Measurements from ENCODE around the gene PMCH. TPM values are rescaled to one million over a fixed set of nuclear protein-coding genes. Genes with fewer than 3 reads are reported as not detected.

PMCH gene
- total and polyA plus RNA-seq, 10 of the 15 experiments (the other 5 are each of a cell fraction or from before 2014, with no cell fraction given): 0.35 to 2.1 (median 0.83) TPM; not detected in 4

DNA sequence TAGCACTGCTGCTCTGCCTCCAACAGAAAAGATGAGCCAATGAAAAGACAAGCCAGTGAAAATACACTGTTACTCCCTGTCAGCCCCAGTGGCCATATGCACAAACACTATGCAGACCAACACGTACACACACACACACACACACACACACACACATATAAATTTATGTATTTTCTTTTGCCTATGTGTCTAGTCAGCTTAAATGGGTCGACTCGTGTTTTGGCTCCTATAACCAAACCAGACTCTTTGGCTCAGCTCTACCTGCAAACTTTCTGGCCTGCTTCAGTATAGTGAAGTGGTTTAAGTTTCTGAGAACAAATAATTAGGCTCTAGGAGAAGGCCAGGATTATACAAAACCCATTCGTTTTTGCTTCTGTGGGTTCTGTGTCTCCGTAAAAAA, 30.3 kb upstream of the PMCH start (continued):
- TF ChIP-seq, protein P1, sequence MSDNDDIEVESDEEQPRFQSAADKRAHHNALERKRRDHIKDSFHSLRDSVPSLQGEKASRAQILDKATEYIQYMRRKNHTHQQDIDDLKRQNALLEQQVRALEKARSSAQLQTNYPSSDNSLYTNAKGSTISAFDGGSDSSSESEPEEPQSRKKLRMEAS (IDR thresholded peaks at IDR 0.05; ENCODE audit: low read depth, low read length): no peak
- TF ChIP-seq HCFC1 (IDR thresholded peaks at IDR 0.05; ENCODE audit: low read length): no peak
- TF ChIP-seq CBX3 (IDR thresholded peaks at IDR 0.05; ENCODE audit: borderline replicate concordance, low read depth): no peak
- TF ChIP-seq E4F1 (IDR thresholded peaks at IDR 0.05; ENCODE audit: borderline replicate concordance, partially characterized antibody): no peak
- TF ChIP-seq, protein P2, sequence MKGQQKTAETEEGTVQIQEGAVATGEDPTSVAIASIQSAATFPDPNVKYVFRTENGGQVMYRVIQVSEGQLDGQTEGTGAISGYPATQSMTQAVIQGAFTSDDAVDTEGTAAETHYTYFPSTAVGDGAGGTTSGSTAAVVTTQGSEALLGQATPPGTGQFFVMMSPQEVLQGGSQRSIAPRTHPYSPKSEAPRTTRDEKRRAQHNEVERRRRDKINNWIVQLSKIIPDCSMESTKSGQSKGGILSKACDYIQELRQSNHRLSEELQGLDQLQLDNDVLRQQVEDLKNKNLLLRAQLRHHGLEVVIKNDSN (IDR thresholded peaks at IDR 0.05; ENCODE audit: borderline replicate concordance, extremely low read length, insufficient read depth, low read depth, low read length): no peak
- no peak for TF ChIP-seq ZBTB11 (CRISPR knock-in tag; IDR thresholded peaks at IDR 0.05)
- no peak for TF ChIP-seq POLR2A (IDR thresholded peaks at IDR 0.05; ENCODE audit: low read depth, low read length)
- no peak for TF ChIP-seq EGR1 (IDR thresholded peaks at IDR 0.05; ENCODE audit: borderline replicate concordance in 1 of 2, low read depth in 2 of 2, low read length in 2 of 2)
- TF ChIP-seq SKIL (IDR thresholded peaks at IDR 0.05; ENCODE audit: low read depth, poor library complexity, severe bottlenecking): no peak
- TF ChIP-seq MYC (IDR thresholded peaks at IDR 0.05; ENCODE audit: insufficient read depth, insufficient read length, insufficient replicate concordance, low read length, severe bottlenecking): no peak
- no peak for TF ChIP-seq ZNF384 (IDR thresholded peaks at IDR 0.05; ENCODE audit: borderline replicate concordance, low read depth, low read length)
